Sciatic nerve (tissue), 2 donors: ENCODE results near the gene ZNF3. TPM values are rescaled to one million over a fixed set of nuclear protein-coding genes. Genes with fewer than 3 reads are reported as not detected.

ENCODE experiments used
- ATAC-seq: fragments of 200-7000 bp; cut with Tn5 transposase; one replicate; pipeline ENCODE4 v1.9.1; 2020; ENCODE audit warnings: mild to moderate bottlenecking, moderate library complexity
- DNase-seq: peaks from one replicate; pipeline ENCODE4 v3.0.0-alpha.2; 2020; ENCODE audit warnings: low spot score
- intact Hi-C: fragments of 100-400 bp; cut with DNase I; formaldehyde crosslinking; loops from one replicate; pipeline ENCODE4 v1.14.2; 2022
- total RNA-seq: library from RNA; stranded (reverse); fragmentation: NEBNext Ultra II Directional; extraction: Animal tissue kit (Norgen Biotek cat#: 25700); gene quantifications from one replicate; pipeline ENCODE4 v1.2.1, GENCODE V29; 2021
- donor health status: DM: no; HTN: no; CAD: no.
- donor health status: DM: no; HTN: no; CAD: no.

The ZNF3 gene
- total RNA-seq, 1 donor from 2014 or later, result 25.3 TPM

DNA sequence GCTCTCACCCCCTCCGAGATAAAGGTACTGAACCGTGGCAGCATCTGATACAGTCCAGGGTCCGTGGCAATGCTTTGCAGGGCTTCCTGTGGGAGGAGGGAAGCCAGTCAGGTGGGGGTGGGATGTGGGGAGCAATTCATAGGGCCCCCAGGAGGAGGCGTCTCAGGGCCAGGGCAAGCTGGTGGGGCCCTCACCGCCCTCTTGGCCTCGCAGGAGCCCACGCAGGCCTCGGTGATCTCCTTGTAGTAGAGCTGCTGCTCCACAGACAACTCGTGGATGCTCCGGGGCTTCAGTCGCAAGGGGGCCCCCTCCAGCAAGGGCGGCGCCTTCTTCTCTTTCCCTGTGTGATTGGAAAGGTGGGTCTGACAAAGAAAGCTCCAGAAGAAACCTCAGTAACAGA lies 30.4 kb upstream of the ZNF3 start:
- no peak for DNase-seq
- ATAC-seq, result no peak
- intact Hi-C loops, result no loop called here

- intact Hi-C loops, result no loop called here
- DNase-seq (no peak), ATAC-seq (no peak)
Observed at GRCh38 chr7:100111156-100111555, 29.6 kb upstream of the ZNF3 start.

DNA sequence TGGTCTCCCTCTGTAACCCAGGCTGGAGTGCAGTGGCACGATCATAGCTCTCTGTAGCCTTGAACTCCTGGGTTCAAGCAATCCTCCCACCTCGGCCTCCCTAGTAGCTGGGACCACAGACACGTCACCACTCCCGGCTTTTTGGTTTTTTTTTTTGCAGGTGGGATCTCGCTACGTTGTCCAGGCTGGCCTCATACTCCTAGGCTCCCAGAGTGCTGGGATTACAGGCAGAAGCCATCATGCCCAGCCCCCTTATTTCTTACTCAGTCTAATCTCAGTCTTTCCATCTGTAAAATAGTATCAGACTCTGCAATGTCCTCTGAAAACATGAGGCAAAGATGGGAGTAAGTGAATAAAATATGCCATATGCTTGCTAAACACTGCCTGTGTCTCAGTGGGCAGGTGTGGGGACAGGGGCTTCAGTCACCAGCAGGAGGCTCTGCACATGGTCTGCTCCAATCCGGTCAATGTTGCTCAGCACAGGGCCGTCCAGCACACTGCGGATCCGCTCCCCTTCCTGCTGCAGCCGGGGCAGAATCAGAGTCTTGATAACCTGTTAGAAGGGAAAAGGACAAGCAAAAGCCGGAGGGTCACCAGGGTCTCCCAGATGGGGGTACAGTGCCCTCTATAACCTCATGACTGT lies 28.1 kb upstream of the ZNF3 start:
- no peak for ATAC-seq
- intact Hi-C loops, result no loop called here
- DNase-seq, result no peak

DNA sequence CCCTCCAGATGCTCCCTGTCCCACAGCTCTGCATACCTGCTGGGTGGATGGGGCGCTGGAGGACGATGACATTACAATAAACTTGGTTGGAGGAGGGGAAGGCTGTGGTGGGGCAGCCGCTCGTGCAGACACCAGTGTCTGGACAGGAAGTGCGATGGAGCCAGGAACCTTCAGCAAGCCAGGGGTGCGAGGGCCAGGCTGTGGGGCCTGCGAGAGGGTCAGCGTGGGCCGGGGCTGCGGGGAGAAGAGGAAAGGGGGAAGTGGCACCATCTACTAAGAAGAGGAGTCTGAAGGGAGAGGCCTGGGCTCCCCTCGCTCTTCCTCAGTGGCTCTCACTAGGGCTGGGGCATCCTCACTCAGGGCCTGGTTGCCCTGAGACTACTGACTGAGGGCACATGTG lies 26.4 kb upstream of the ZNF3 start:
- DNase-seq (no peak), ATAC-seq (no peak)
- intact Hi-C loops, result no loop called here

DNA sequence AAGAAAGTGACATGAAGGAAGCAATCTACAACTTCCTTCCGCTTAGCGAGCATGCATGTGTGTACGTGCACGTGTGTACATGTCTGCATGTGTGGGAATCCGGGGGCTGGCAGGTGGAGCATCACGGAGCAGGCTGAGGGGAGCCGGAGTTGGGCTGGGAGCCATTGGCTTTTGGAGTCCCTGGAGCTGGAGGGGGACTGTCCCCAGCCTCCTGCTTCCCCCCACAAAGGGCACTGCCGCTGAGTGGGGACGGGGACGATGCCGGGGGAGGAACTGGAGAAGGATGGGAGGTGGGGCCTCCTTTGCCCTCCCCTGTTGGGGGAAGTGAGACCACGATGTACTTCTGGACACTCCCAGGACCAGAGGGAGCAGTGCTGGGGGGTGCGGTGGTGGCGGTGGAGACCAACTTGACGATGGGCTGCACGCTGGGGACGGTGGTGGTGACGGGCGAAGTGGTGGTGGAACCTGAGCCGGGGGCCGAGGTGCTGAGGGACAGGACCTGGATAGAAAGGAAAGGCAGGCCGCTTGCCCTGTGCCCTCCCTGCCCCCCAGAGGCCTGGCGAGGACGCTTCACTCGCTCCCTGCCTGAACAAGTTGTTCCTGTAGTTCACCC lies 25.7 kb upstream of the ZNF3 start:
- intact Hi-C loops, result no loop called here
- DNase-seq (no peak), ATAC-seq (peak; percentile 3)

DNA sequence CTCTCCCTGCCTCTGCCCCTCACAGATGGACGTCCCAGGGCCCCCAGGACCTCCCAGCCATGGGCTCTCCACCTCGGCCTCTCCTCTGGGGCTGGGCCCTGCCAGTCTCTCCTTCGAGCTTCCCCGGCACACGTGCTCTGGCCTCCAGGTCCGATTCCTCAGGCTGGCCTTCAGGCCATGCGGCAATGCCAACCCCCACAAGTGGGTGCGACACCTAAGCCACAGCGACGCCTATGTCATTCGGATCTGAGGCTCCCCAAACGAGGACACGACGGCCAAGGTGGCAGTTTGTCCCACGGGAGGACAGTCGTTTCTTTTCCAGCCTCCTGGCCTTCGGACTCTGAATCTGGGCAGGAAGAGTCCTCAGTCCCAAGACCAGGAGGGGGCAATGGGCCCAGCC lies 25.1 kb upstream of the ZNF3 start:
- intact Hi-C loops, result no loop called here

DNA sequence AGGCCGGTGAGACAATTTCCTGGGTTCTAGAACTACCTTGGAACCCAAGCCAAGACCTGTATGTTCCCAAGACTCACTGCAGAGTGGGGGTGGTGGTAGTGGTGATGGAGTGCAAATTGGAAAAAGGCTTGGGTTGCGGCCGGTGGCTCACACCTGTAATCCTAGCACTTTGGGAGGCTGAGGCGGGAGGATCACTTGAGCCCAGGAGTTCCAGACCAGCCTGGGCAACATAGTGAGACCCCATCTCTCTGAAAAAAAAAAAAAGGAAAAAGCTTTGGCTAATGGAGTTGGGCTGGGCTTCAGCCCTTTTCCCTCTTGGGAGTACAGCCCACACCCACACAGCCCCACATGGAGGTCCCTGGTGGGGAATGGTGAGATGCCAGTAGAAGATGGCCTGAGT lies 24.0 kb upstream of the ZNF3 start:
- no peak for ATAC-seq
- intact Hi-C loops, result no loop called here
- DNase-seq, result no peak

More for the DNA sequence above, 25.1 kb upstream of the ZNF3 start:
- ATAC-seq (no peak), DNase-seq (no peak)

- intact Hi-C loops, result no loop called here
- ATAC-seq, result no peak
Observed at GRCh38 chr7:100102950-100103840, 21.7 kb upstream of the ZNF3 start.

DNA sequence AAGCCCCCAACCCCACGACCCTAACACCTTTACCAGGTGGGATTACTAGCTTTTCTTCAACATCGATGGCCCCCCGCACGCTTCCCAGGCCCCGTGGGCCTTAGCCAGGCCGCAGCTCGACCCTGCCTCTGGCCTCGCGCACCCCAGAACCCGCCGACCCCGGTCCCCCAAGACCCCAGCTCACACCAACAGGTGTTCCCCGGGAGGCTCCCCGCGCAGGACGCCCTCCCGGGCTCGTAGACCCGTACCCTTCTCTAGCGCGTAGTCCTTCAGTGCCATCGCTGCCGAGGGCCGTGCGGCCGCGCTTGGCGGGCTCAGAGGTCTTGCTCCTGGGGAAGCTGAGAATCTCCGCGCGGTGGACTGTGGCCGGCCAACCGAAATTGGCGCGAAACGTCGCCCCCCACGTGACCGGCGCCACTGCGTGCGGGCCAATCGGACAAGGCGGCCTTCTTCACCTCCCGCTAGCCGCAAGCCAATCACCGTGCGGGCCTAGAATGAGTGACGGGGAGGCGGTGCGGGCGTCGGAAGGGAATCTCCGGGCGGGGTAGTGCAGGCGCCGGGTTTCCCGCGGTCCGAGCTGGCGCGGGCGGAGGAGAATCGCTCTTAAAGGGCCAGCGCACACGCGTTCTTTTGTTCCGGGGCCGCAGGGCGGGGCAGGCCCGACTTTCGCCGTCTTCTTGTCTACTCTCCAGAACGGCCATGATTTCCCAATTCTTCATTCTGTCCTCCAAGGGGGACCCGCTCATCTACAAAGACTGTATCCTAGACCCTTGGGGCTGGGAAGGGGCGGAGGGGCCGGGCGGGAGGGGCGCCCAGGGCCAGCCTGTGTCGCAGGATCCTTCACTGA lies 19.7 kb upstream of the ZNF3 start, which contains the start of the genes AP4M1 and MCM7:
Gene AP4M1, plus strand, starts transcription at position 628 of the 847 bp plus-strand sequence. Its CDS starts 72 bp downstream, at position 700.
Gene MCM7, minus strand, starts transcription at position 382 of the 847 bp plus-strand sequence. Its CDS starts 103 bp downstream, at position 279.
- ATAC-seq (peak; percentile 97), DNase-seq (peak; percentile 99)
- intact Hi-C loops, result no loop called here

More at GRCh38 chr7:100102950-100103840, 21.7 kb upstream of the ZNF3 start:
- no peak for DNase-seq

- DNase-seq, result peak; percentile 94
- intact Hi-C loops, result no loop called here
- peak; percentile 92 for ATAC-seq
Observed at GRCh38 chr7:100100420-100101015, 19.0 kb upstream of the ZNF3 start.

DNA sequence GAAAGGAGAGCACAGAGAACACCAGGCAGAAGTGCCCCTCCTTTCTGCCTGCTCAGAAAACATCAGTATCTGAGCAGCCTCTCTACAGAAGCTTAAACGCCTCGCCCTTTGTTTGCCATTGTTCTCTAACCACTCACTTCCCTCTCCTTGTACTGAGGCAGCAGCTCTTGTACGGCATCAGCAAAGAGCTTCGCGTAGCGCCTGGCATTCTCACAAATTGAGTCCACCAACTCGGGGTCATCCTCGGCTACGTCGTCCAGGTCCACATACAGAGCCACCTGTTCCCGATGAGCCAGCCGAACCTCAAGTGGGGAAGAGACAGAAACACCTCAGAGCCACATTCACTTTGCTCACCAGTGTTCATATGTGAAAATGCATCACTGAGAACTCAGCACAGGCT lies 17.9 kb upstream of the ZNF3 start:
- intact Hi-C loops, result no loop called here
- ATAC-seq, result no peak
- DNase-seq, result no peak

DNA sequence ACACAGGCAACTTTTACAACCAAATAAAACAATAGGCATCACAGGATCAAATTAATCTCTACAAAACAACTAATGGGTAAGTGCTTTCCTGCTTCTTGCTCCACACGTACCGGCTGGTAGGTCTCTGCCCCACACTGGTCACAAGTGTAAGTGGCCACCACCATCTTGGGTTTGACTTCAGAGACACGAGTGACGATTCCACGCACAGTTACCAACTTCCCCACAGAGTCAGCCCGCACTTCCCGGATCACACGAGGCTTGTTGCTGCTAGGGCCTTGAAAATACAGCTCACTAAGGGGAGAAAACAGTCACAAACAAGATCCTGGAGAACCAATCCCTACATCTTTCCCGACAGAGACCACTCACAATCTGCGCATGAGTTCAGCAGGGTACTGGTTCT lies 17.4 kb upstream of the ZNF3 start:
- intact Hi-C loops, result no loop called here
- DNase-seq (no peak), ATAC-seq (no peak)

DNA sequence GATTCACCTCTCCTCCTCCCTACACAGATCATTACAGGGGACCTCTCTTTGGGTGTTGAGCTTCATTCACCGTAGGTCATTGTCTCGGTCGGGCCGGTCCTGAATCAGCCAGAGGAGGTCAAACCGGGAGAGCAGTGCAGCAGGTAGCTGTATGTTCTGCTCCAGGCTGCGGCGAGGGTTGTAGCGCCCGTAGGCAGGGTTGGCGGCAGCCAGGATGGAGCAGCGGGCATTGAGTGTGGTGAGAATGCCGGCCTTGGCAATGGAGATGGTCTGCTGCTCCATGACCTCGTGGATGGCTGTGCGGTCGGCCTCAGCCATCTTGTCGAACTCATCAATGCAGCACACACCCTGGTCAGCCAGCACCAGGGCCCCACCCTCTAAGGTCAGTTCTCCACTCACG lies 14.2 kb upstream of the ZNF3 start:
- intact Hi-C loops, result no loop called here
- no peak for ATAC-seq
- DNase-seq, result no peak

DNA sequence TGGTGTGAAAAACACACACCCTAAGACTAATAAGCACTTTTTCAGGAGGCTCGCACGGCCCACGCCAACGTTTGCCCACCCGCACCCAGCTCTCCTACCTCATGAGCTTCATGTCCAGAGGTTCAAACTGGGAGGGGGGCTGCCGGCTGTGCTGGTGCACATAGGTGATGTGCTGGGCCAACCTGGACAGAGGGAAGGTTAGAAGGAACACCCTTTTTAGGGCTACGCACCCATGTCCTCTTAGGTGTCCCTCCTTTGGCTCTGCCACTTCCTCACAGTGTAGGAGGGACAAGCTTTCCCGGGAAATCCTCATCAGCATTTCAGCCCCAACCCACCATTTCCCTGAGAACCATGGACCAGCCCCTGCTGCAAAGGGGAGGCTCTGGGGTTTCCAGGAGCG lies 13.8 kb upstream of the ZNF3 start:
- DNase-seq (no peak), ATAC-seq (no peak)
- intact Hi-C loops, result no loop called here

DNA sequence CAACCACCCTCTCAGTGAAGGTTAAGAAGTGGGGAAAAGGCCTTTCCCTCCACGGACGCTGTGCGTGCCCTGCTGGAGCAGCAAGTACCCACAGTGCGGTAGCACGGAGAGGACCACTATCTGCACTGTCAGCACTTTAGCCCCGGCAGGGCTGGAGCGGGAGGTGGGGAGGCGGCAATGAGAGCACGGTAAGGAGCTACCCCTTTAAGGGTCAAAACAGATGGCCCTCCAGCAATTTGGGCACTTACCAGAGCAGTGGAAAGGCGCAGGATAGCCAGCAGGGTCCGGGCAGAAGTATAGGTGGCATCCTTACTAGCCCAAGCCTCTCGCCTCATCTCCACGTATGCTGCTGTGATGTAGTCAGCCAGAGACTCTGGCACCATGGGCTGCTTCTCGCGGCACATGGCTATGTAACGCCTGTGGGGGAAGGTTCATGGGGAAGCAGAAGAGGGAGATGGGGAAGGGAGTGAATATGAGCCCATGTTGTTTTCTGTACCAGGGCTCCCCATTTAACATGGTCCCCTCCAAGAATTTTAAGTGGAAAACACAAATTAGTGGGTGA lies 12.5 kb upstream of the ZNF3 start:
- intact Hi-C loops, result no loop called here
- DNase-seq (no peak), ATAC-seq (no peak)

DNA sequence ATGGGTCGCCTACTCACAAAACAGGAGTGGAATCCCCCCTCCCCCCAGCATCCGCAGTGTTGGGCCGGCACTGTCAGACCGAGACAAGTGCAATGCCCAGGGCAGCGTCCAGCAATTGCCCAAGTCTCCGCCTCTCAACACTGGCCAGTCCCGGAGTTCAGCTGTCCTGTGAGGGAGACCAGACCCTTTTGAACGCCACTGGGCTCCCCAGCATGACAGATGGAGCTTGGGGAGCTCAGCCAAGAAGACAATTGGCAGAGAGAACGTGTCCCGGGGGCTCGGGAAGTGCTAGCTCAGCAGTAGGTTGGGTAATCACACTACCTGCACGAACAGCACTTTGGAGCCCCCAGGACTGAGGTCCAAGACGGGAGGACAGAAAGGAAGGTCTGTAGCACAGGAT lies 12.0 kb upstream of the ZNF3 start:
- intact Hi-C loops, result no loop called here
- no peak for DNase-seq
- ATAC-seq, result no peak

GRCh38 chr7:100093054-100093453 lies 11.5 kb upstream of the ZNF3 start:
- no peak for ATAC-seq
- intact Hi-C loops, result no loop called here
- DNase-seq, result no peak

DNA sequence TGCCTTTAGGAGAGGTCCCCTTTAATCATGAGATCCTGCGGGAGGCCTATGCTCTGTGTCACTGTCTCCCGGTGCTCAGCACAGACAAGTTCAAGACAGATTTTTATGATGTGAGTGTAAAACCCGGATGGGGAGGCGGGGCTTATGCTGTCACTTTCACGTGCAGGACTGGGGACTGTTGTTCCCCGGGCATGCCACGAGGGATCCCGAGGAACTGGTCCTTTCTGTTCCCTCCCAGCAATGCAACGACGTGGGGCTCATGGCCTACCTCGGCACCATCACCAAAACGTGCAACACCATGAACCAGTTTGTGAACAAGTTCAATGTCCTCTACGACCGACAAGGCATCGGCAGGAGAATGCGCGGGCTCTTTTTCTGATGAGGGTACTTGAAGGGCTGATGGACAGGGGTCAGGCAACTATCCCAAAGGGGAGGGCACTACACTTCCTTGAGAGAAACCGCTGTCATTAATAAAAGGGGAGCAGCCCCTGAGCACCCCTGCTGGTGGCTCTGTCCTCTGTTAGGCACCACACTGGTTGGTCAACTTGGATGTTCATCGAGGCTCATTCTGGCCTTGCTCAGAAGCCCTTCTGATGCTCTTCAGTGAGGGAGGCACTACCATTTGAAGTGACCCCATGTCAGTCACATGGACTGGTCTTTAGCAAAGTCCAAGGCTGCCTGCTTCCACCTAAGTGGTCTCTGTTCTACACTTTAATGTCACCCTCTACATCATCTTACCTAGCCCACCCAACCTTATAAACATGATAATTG lies 10.1 kb upstream of the ZNF3 start:
- ATAC-seq, result no peak

More for the DNA sequence above, 10.1 kb upstream of the ZNF3 start:
- DNase-seq, result no peak
- intact Hi-C loops, result no loop called here
